HG02973 (cell line): ENCODE measurements around the gene TBCD.

Experiments used
- ATAC-seq: cut with Tn5 transposase; IDR thresholded peaks from one replicate; pipeline ENCODE4 v1.9.1; 2021; ENCODE audit warnings: moderate library complexity; ENCODE audit not compliant: unreplicated experiment

The TBCD gene

DNA sequence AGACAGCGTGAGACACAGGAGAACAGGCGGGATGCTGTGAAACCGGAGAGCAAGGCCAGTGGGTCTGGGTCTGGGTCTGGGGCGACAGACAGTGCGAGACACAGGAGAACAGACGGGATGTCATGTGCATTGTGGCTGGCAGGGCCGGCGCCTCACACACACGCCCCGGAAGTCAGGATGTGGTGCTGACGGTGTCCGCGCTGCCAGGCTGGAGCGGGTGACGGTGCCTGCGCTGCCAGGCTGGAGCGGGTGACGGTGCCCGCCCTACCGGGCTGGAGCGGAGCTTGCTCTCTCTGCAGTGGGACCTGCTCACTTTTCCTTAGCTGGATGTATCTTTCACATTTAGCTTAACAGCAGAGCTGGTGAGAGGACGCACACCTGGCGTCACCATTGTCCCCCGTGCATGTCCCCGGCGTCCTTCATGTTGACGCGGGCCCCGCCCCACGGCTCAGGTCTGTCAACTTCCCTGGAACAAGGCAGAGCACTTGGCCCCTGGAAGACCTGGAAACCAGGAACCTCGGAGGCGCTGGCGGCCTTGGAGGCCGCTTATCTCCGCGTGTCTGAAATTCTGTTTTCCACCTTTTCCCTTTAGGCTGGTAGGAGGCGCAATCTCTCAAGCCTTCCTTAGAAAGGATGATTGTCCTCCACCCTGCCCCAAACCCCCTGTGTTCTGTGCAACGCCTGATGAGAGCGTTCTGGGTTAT lies 131.0 kb downstream of the TBCD start:
- no peak for ATAC-seq

DNA sequence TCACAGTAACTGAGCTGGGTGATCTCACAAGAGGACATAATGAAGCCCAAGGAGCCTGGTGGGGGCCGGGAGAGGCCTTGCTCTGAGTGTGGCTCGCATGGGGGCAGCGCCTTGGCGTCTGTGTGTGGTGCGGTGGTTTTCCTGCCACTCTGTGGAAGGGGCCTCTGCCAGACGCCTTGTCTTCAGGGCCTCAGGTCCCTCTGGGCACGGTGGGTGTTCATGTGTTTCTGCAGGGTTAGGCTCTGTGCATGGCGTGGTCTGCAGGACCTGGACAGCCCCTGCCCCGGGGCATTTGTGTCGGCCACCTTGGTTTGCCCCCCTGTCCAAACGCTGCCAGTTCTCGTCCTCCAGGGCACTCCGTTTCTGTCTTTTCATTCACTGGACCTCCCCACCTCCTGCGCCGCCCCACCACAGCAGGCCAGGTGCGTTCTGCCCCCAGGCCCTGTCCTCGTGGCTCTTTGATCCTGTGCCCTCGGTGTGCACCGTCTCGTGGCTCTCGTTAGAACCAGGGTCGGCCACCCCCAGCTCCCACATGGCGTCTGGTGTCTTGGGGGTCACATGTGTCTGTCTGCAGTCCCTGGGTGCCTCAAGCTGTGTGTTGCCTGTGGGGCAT lies 131.7 kb downstream of the TBCD start:
- ATAC-seq = no peak

DNA sequence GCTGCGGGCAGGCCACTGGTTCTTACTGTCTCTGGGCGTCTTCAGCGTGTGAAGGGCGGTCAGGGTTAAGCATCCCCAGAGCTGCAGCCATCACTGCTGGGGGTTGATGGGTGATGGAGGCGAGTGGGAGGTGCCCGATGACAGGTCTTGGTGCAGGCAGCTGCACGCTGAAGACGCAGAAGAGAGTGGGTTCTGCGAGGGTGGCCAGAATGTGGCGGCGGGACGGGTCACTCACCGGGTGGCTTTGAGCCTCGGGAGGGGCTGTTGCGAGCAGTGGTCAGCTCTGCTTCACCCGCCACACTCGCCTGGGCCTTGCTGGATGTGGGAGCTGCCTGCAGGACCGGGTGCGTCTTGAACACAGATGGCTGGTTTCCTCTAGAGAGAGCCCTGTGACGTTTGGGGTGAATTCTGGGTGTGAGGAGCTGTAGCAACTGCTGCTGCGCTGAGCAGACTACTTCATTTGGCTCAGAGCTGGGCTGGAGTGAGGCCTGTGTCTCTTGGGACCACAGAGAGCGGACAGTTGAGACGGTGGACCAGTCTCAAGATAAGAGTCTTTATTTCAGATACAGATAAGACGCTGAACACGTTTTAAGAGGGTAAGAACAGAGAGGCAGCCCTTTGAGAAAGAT lies 132.6 kb downstream of the TBCD start:
- no peak for ATAC-seq

DNA sequence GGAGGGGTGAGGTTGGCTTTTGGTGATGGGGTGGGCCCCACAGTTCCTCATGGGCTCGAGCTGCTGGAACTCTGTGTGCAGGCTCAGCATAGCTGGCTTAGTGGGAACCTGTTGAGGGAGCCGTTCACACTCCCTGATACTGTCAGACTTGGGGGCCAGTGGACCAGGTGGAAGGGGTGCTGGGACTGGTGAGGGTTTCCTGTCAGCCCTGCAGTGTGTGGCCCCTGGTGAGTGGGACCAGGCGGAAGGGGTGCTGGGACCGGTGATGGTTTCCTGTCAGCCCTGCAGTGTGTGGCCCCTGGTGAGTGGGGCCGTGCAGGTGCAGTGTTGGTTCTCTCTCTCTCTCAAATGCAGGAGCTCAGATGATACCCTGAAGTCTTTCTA lies 133.1 kb downstream of the TBCD start:
- no peak for ATAC-seq

DNA sequence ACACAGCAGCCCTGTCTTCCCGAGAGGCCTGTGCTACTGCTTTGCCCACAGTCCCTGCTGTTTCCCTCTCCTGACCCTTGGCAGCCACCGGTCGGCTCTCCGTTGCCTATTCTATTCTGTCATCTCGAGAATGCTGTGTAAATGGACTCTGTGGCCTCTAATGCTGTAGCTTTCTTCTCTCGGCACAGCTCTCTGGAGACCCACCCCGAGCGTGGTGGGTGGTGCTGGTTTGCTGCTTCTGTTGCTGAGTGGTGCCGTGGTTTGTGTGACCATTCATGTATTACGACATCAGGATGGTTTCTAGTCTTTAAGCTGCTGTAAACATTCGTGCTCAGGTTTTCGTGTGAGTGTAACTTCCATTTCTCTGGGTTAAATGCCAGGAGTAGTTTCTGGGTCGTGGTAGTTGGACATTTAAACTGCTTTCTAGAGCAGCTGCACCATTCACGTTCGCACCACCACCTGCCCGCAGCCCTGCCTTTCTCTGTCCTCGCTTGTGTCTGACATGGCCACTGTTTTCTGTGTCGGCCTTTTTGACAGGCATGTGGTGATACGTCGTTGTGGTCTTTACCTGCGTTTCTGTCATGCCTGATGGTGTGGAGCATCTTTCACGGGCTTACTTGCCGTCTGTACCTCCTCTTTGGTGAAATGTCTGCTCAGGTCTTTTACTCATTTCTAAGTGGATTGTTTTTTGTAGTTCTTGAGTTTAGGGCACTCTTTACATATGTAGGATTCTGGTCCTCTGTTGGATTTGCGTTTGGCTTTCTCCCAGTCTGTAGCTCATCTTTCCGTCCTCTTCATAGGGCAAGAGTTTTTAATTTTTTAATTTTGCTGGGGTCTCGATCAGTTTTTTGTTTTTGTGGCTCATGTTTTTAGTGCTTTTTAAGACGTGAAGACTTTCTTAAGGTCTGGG lies 135.6 kb downstream of the TBCD start:
- ATAC-seq = no peak

DNA sequence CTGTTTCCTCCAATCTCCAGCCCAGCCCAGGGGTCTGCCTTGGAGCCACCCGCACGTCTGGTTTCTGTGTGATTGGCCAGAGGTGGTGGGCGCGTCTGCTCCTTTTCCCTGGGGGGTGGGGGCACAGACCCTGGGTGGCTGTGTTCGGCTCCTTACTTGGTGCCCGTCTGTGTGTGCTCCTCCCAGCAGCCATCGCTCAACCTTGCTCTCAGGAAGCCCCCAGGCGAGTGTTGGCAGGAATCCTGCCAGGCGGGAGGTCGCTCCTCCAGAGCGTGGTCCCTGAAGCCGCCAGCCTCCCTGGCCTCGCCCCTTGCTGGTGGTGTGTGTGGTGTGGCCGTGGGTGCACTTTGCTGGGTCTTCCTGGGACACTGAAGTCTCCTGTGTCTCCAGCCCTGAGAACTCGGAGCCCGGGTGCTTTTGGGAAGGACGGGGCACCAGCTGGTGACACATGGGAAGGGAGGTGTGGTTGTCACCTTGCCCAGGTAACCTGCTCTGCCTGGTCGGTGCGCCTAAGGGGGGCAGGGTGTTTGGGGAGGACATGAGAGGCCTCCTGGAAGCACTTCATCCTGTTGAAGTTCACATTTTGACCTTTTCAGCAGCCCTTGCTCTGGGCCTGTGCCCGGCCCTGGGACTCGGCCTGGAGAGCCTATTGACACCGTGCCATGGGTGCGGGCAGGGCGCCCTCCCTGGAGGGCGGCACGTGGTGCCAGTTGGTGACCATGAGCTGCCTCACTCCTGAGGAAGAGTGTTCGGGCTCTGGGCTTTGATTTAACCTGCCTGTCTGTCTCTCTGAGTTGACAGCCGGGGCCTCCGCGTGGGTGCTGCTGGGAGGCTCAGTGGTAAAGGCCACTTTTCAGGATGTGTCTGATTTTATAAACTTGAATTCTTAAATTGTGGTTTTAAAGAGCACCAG lies 137.0 kb downstream of the TBCD start:
- no peak for ATAC-seq

DNA sequence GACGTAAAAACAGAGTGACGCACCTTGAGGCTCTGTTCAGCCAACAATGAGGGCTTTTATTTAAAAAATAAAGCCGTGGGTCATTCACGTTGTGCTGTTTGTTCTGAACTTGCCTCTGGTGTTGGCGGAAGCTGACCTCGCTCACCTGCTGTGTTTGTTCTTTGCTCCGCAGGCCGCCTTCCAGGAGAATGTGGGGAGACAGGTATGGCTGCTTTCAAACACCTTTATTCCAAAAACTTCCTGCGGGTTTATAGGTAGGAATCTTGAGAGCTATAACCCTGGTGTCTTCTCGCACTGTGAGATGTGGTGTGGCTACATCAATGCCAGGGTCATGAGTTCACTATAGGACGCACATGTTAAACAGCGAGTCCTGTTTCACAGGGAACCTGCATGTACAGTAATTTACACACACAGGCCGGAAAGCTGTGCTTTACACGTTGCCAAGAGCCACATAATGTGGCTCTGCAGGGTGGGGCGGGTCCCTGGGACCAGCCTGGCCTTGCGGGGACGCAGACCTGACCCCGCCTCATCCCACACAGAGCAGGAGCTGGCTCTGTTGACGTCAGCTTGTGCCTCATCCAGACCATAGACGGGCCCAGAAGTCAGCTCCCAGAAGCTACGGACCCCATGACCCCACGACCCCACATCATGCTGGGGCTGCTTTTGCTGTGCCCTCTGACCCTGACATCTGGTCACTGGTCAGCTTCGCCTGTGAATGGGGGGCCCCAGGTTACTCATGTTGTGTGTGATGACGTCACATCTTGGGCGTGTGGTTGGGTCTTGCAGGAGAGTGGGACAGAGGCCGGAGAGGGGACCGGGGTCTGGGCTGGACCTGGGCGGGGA lies 137.9 kb downstream of the TBCD start:
- ATAC-seq = no peak

DNA sequence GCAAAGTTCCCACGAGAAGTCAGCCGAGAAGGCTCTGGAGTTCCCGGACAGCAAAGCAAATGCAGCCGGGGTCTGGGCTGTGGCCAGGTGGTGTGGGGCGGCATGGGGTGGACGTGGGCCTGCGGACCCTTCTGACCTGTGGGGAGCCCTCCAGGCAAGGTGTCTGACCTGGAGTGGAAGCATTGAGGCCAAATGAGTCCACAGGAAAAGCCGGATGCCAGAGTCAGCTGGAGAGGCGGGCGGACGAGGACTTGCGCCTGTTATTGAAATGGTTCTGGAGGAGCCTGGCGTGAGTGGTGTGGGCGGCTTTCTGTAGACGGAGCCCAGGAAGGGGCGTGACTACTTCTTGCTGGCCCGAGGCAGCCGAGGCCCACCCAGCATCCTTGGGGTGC lies 138.5 kb downstream of the TBCD start:
- no peak for ATAC-seq

DNA sequence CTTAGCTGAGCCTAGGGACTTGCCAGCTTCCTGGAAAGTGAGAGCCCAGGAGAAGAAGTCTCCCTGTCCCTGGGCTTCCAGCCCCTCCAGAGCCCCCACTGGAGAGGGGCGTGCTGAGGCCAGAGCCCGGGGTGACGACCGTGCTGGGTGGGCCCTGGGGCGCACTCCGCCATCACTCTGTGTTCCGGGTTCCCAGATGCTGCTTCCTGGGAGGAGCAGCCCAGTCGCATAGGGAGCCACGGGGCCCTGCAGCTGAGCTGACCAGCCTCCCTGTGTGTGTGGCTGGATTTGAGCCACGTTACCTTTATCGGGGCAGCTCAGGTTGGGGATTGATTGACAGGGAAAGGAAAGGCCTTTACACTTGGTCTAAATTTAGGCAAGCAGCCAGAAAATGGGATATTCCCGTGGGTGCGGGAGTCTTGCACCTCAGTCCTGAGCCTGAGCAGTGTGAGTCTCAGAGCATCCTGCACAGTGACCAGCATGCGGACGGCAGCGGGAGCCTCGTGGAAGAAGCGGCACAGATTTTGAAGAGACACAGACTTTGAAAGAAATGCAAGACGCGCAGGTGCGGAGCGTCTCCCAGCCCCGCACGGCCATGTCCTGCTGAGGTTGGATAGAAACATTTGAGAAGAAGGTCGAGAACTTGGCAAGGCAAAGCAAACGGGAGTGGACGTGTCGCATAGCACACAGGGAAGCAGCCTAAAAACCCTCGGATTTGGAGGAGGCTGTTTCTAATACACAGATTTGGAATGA lies 139.2 kb downstream of the TBCD start:
- no peak for ATAC-seq

DNA sequence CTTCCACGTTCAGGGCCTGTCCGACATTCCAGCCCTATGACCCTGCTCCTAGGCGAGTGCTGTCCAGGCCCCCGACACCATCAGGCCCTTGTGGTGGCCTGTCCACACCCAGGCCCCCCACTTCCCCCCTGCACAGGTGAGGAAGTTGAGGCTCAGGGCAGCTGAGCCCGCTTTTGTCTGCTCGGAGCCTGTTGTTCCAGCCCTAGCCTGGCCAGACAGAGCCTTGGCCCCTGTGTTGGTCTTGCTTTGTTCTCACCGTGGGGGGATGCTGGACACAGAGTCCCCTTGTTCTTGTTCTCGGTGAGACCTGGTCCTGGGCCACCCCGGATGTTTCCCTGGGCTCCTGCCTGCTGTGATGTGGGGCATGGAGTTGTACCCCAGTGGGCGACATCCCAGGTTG lies 140.0 kb downstream of the TBCD start:
- no peak for ATAC-seq

DNA sequence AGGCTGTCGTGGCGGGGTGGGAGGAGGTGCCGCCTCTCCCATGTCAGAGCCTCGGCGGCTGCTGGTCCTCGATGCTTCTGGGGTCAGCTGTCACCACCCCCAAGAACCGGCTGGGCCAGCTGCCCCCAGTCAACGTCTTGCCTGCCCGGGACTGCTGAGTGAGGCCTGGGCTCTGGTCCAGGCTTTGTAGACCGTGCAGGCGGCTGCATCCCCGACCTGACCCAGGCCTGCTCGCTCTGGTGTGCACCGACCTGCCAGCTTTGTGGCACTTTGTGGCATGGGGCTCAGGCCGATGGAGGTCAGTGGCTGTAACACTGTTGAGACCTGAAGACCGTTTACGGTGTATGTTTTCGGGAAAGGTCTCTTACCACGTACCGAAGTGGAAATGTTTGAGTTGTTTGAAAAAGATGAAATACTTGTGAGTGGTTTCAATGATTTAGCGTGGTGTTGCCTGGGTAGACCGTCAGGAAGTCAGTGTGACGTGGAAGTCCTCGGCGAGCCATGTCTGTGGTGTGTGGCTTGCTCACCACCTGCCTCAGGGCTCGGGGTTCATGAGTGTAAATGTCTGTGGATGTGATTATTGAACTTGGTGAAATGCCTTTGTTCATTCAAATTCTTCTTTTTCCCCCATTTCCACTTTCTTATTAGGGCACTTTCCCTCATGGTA lies 141.2 kb downstream of the TBCD start:
- ATAC-seq = no peak

DNA sequence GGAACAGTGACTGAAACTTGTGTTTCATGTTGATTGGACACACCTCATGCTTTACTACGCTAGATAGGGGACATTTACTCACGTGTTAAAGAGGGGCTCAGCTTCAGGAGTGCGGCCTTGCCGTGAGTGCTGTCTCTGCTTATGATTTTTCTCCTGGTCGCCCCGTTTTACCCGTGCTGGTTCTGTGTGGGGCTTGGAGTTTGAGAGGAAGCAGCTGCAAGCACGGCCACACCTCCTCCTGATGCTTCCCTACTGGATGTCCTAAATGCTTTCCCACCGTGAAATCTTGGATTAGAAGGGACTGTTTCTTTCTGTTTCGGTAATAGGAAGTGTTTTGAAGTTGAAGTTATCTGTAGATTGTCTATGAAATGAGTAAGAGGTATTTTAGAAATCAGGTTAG lies 141.9 kb downstream of the TBCD start:
- no peak for ATAC-seq

DNA sequence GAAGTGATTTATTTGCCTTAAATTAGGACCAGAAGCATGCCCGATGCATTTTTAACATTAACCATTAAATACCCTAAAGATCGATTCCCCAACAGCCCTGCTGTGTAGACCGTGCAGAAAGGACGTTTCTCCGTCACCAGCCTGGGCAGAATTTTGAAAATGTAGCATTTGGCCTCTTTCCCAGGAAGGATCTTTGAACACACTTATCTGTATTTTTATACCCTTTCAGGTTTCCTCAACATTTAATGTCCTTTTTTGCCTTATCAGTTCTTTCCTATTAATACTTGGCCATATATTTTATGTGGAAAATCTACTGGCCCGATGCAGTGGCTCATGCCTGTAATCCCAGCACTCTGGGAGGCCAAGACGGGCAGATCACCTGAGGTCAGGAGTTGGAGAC lies 142.5 kb downstream of the TBCD start:
- no peak for ATAC-seq

DNA sequence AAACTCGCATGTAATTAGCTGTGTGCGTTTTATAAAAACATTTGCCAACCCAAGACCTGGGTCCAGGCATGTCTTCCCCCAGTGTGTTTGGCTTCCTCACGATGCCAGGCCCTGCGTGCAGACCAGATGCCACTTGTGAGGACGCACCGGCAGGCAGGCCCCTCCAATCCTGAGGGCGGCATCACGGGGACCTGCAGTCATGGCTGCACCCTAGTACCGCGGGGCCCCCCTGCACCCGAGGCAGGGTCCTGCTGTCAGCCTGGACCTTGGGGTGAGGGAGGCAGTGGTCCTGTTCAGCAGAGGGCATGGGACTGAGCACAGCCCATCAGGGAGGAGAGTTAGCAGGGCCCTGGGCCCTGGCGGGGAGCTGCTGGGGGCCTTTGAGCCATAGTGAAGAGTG lies 143.2 kb downstream of the TBCD start:
- ATAC-seq = no peak

DNA sequence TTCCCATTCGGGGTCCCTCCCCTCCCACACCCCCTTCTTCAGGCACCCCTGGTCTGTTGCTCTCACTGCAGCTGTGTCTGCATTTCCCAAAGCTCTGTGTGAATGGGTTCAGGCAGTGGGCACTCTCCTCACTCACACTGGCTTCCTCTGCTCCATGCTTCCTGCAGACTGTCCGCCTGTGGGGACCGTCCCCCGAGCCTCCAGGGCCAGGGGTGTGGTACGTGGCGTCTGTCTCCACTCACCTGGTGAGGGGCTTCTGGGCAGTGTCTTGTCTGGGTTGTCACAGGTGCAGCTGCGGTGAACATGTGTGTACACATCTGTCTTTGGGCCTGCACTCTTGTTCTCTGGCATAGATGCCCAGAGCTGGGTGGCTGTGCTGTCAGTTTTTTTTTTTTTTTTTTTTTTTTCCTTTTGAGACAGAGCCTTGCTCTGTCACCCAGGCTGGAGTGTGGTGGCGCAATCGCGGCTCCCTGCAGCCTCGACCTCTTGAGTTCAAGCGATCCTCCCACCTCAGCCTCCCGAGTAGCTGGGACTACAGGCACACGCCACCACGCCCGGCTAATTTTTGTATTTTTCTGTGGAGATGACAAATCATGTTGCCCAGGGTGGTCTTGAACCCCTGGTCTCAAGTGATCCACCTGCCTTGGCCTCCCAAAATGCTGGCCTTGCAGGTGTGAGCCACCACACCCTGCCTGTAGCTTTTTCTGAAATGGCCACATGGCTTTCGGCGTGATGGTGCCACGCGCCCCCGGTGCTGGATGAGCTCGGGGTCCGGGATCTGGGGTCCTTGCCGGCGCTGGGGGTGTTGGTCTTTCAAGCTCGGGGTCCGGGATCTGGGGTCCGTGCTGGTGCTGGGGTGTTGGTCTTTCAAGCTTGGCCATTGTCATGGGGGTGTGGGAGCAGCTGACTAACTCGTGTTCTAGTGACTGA lies 144.5 kb downstream of the TBCD start:
- no peak for ATAC-seq

DNA sequence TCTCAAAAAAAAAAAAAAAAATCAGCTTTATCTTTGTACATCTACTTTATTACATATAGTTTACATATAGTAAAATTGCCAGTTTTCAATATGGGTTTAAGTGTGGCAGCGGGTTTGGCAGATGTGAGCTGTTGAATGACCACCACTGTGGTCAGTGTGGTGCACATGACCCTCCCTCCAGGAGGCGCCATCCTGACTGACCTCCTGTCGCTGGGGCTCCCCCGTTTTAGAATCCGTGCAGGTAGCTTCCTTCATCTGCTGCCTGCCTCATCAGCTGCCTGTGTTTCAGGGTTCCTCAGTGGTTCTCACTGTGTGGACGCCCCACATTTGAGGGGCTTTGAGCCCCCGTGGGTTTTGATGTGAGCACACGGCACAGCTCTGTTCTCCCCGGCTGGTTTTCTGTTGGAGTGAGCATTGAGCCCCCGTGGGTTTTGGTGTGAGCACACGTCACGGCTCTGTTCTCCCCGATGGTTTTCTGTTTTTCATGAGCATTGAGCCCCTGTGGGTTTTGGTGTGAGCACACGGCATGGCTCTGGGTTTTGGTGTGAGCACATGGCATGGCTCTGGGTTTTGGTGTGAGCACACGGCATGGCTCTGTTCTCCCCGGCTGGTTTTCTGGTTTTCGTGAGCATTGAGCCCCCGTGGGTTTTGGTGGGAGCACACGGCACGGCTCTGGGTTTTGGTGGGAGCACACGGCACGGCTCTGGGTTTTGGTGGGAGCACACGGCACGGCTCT lies 145.8 kb downstream of the TBCD start:
- no peak for ATAC-seq
